T1000 (cell line): ENCODE measurements around the gene HINT3.
"Not testable (repeated sequence)": the region's sequence is repeated elsewhere in the genome, so short reads cannot be mapped to it uniquely, and the experiment has no call there.

ENCODE experiments used
- DNase-seq: peaks from one replicate; lab custom pipeline; 2025; ENCODE audit warnings: mixed read lengths; lab: John Stamatoyannopoulos, UW

Gene HINT3

GRCh38 chr6:126002755-126003679, 46.4 kb downstream of the HINT3 start:
- no peak for DNase-seq

DNA sequence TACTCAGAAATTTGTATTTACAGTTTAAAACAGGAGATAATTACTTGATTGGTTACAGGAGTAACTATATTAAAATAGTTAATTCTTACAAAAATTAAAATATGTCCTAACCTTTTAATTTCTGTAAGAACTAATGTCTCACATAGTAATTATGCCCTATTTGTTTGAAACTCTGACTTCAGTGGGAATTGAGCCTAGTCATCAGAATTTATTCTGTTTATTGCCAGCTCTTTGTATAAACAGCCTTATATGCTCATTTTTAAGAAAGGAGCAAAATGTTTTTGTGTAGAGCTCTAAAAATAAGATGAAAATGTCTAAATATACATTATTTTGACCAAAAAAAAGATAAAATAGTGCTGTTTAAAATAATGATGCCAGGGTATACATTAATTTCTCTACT, 51.2 kb downstream of the HINT3 start:
- no peak for DNase-seq

GRCh38 chr6:126010040-126010439, 53.5 kb downstream of the HINT3 start:
- DNase-seq: no peak

- no peak for DNase-seq
Observed at GRCh38 chr6:126015863-126016262, 59.3 kb downstream of the HINT3 start.

- no peak for DNase-seq
Observed at GRCh38 chr6:126016591-126016990, 60.0 kb downstream of the HINT3 start.

DNA sequence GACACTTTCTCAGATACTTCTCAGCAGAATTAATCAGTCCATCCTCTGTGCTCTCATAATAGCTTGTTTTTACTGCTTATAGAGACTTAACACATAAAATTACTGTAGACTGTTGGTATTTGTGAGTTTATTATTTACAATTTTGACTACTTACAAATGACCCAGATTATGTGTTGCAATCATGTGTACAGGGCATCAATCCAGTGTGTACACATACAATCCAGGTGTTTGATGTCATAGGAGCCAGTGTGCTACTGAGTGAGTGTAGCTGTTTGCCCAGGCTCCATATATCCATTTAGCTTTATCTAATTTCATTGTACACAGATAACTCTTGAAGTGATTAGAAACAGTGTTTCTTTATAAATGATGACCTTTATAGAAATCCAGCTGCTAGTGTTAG, 61.1 kb downstream of the HINT3 start:
- no peak for DNase-seq

GRCh38 chr6:126020305-126021050, 63.9 kb downstream of the HINT3 start:
- no peak for DNase-seq

DNA sequence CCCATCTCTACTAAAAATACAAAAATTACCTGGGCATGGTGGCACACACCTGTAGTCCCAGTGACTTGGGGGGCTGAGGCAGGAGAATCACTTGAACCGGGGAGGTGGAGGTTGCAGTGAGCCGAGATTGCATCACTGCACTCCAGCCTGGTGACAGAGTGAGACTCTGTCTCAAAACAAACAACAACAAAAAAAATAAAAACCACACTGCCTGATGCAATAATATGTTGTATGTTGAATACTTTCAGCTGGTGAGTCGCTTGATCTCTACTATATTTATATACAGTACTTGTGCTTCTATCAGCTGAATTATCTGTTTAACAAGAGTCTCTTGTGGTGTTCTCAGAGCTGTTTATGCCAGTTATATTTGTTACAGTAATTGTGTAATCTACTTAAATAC, 66.9 kb downstream of the HINT3 start:
- DNase-seq: not testable (repeated sequence)

GRCh38 chr6:126026001-126026400, 69.4 kb downstream of the HINT3 start:
- DNase-seq: no peak

- no peak for DNase-seq
Observed at GRCh38 chr6:126027601-126028000, 71.0 kb downstream of the HINT3 start.
